ENCODE measurements around the gene LPP.

DNA sequence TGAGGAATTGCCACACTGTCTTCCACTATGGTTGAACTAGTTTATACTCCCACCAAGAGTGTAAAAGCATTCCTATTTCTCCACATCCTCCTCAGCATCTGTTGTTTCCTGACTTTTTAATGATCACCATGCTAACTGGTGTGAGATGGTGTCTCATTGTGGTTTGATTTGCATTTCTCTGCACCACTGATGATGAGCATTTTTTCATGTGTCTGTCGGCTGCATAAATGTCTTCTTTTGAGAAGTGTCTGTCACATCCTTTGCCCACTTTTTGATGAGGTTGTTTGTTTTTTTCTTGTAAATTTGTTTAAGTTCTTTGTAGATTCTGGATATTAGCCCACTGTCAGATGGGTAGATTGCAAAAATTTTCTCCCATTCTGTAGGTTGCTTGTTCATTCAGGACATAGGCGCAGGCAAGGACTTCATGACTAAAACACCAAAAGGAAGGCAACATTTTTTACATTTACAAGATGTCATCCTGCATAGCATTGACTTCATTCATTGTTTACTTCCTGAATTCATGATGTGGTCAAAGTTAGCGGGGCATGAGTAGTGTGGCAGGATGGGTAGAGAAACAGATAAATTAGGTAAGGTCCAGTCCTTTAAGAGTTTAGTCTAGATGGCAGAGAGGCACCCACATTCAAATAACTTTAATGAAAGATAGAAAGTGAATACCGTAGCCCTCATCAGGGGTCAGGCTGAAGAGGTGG lies 45.1 kb upstream of the LPP start:
- TF ChIP-seq POLR2AphosphoS5 (IDR thresholded peaks at IDR 0.05) (no peak), POLR2A (IDR thresholded peaks at IDR 0.05) (no peak), EP300 (IDR thresholded peaks at IDR 0.05) (no peak)
- TF ChIP-seq, protein P1, sequence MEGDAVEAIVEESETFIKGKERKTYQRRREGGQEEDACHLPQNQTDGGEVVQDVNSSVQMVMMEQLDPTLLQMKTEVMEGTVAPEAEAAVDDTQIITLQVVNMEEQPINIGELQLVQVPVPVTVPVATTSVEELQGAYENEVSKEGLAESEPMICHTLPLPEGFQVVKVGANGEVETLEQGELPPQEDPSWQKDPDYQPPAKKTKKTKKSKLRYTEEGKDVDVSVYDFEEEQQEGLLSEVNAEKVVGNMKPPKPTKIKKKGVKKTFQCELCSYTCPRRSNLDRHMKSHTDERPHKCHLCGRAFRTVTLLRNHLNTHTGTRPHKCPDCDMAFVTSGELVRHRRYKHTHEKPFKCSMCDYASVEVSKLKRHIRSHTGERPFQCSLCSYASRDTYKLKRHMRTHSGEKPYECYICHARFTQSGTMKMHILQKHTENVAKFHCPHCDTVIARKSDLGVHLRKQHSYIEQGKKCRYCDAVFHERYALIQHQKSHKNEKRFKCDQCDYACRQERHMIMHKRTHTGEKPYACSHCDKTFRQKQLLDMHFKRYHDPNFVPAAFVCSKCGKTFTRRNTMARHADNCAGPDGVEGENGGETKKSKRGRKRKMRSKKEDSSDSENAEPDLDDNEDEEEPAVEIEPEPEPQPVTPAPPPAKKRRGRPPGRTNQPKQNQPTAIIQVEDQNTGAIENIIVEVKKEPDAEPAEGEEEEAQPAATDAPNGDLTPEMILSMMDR (IDR thresholded peaks at IDR 0.05): no peak
